HepG2 (cell line): ENCODE measurements around the gene GRAMD1B. TPM values are rescaled to one million over a fixed set of nuclear protein-coding genes. Genes with fewer than 3 reads are reported as not detected.

ENCODE experiments used
- CBX5 ChIP-seq: sonication (generic); formaldehyde crosslinking; IDR thresholded peaks from 2 replicates; pipeline ENCODE4 v1.4.0; 2020; ENCODE audit warnings: missing genetic modification reagents, borderline replicate concordance
- DNMT1 ChIP-seq: sonication (generic); formaldehyde crosslinking; IDR thresholded peaks from 2 replicates; pipeline ENCODE4 v1.5.1; 2020; ENCODE audit warnings: mild to moderate bottlenecking, missing genetic modification reagents
- FOXK1 ChIP-seq: sonication (generic); formaldehyde crosslinking; IDR thresholded peaks from 2 replicates; pipeline ENCODE4 v1.4.0; 2020; ENCODE audit warnings: low read depth, missing genetic modification reagents, borderline replicate concordance
- GABPB1 ChIP-seq: IDR thresholded peaks from 2 replicates; pipeline ENCODE4 v1.6.1; 2016; ENCODE audit warnings: mild to moderate bottlenecking, missing genetic modification reagents, moderate library complexity, missing compliant biosample characterization
- ISX ChIP-seq: sonication (generic); formaldehyde crosslinking; conservative IDR thresholded peaks from 2 replicates; pipeline ENCODE4 v1.5.0; 2020; ENCODE audit warnings: missing genetic modification reagents
- NFIB ChIP-seq: sonication (generic); formaldehyde crosslinking; IDR thresholded peaks from 2 replicates; pipeline ENCODE4 v1.9.0; 2021; ENCODE audit warnings: missing genetic modification reagents, mild to moderate bottlenecking, borderline replicate concordance
- NFYB ChIP-seq: sonication (generic); formaldehyde crosslinking; IDR thresholded peaks from 2 replicates; pipeline ENCODE4 v1.4.0; 2020; ENCODE audit warnings: missing genetic modification reagents
- PHF8 ChIP-seq: sonication (generic); formaldehyde crosslinking; IDR thresholded peaks from 2 replicates; pipeline ENCODE4 v1.5.0; 2020; ENCODE audit warnings: missing genetic modification reagents
- POLR2G ChIP-seq: fragments of 200-400 bp; formaldehyde crosslinking; IDR thresholded peaks from 2 replicates; pipeline ENCODE4 v1.6.1; 2018; ENCODE audit warnings: mild to moderate bottlenecking, low read depth, low read length, moderate library complexity
- RAD21 ChIP-seq: fragments of 450-650 bp; formaldehyde crosslinking; IDR thresholded peaks from 2 replicates; pipeline ENCODE4 v1.5.0; 2020; ENCODE audit warnings: mild to moderate bottlenecking
- REPIN1 ChIP-seq: sonication (generic); formaldehyde crosslinking; IDR thresholded peaks from 2 replicates; pipeline ENCODE4 v1.8.0; 2022; ENCODE audit warnings: missing genetic modification reagents, low read depth, mild to moderate bottlenecking, borderline replicate concordance
- RNF2 ChIP-seq: fragments of 450-650 bp; conservative IDR thresholded peaks from 2 replicates; pipeline ENCODE4 v1.6.1; 2016; ENCODE audit warnings: low read depth
- RXRB ChIP-seq: IDR thresholded peaks from 2 replicates; pipeline ENCODE4 v1.6.1; 2016; ENCODE audit warnings: borderline replicate concordance, missing genetic modification reagents, missing compliant biosample characterization
- SP140L ChIP-seq: sonication (generic); formaldehyde crosslinking; IDR thresholded peaks from 2 replicates; pipeline ENCODE4 v1.4.0; 2020; ENCODE audit warnings: missing genetic modification reagents, borderline replicate concordance
- STAG1 ChIP-seq: sonication (generic); formaldehyde crosslinking; IDR thresholded peaks from 2 replicates; pipeline ENCODE4 v1.4.0; 2020; ENCODE audit warnings: missing genetic modification reagents
- TCF7L2 ChIP-seq: IDR thresholded peaks from 2 replicates; pipeline ENCODE4 v1.6.1; 2011; ENCODE audit warnings: mild to moderate bottlenecking, low read depth, low read length, moderate library complexity
- XRCC5 ChIP-seq: fragments of 200-400 bp; formaldehyde crosslinking; optimal IDR thresholded peaks from 2 replicates; pipeline ENCODE3; 2017; ENCODE audit warnings: mild to moderate bottlenecking, low read length
- ZKSCAN8 ChIP-seq: IDR thresholded peaks from 2 replicates; pipeline ENCODE4 v1.6.1; 2016; ENCODE audit warnings: borderline replicate concordance, missing genetic modification reagents, missing compliant biosample characterization
- ZMYM2 ChIP-seq: sonication (generic); formaldehyde crosslinking; IDR thresholded peaks from 2 replicates; pipeline ENCODE4 v1.8.0; 2022; ENCODE audit warnings: mild to moderate bottlenecking, missing genetic modification reagents
- ZNF224 ChIP-seq: sonication (generic); formaldehyde crosslinking; IDR thresholded peaks from 2 replicates; pipeline ENCODE4 v1.5.0; 2020; ENCODE audit warnings: mild to moderate bottlenecking, missing genetic modification reagents
- ZNF556 ChIP-seq: sonication (generic); formaldehyde crosslinking; IDR thresholded peaks from 2 replicates; pipeline ENCODE4 v1.4.0; 2020; ENCODE audit warnings: mild to moderate bottlenecking, missing genetic modification reagents, borderline replicate concordance
- ZNF562 ChIP-seq: sonication (generic); formaldehyde crosslinking; IDR thresholded peaks from 2 replicates; pipeline ENCODE4 v1.8.0; 2022; ENCODE audit warnings: missing genetic modification reagents, borderline replicate concordance
- ZNF746 ChIP-seq: sonication (generic); formaldehyde crosslinking; IDR thresholded peaks from 2 replicates; pipeline ENCODE4 v1.8.0; 2022; ENCODE audit warnings: mild to moderate bottlenecking, missing genetic modification reagents
- polyA plus RNA-seq, 8 experiments: library from polyadenylated mRNA; depleted of rRNA in 3 of 8; stranded (reverse) in 7 of 8; unstranded in 1 of 8; fragments of >200 nt; fragmentation: Illumina TruSeq in 4 of 8; extraction: Trizol in 4 of 8; gene quantifications; 2 replicates each; pipeline versions ENCODE4 v1.2.1 to v1.2.3, GENCODE V29; 2011 to 2016; ENCODE audit warnings: low read depth in 4 of 8, missing spikeins in 1 of 8, mixed read lengths in 1 of 8; ENCODE audit not compliant: insufficient read depth in 1 of 8
- total RNA-seq, 5 experiments: library from RNA; depleted of rRNA; stranded (reverse); fragments of >200 nt; fragmentation: Illumina TruSeq; extraction: Trizol; gene quantifications; 2 replicates each; pipeline ENCODE4 v1.2.3, GENCODE V29; 2016; ENCODE audit warnings: low read depth in 1 of 5
- TF ChIP-seq, protein P1 (sequence below): sonication (generic); formaldehyde crosslinking; IDR thresholded peaks from 2 replicates; pipeline ENCODE4 v1.4.0; 2020; ENCODE audit warnings: mild to moderate bottlenecking, low read depth, missing genetic modification reagents
- TF ChIP-seq, protein P2 (sequence below): sonication (generic); formaldehyde crosslinking; IDR thresholded peaks from 2 replicates; pipeline ENCODE4 v1.5.1; 2020; ENCODE audit warnings: mild to moderate bottlenecking, missing genetic modification reagents, moderate library complexity
- TF ChIP-seq, protein P3 (sequence below): sonication (generic); formaldehyde crosslinking; IDR thresholded peaks from 2 replicates; pipeline ENCODE4 v1.5.0; 2020; ENCODE audit warnings: missing genetic modification reagents

GRAMD1B gene
- total and polyA plus RNA-seq, 2 of the 13 experiments (the other 11 are each of a cell fraction or from before 2014, with no cell fraction given), result 0.12 TPM; not detected in 1

DNA sequence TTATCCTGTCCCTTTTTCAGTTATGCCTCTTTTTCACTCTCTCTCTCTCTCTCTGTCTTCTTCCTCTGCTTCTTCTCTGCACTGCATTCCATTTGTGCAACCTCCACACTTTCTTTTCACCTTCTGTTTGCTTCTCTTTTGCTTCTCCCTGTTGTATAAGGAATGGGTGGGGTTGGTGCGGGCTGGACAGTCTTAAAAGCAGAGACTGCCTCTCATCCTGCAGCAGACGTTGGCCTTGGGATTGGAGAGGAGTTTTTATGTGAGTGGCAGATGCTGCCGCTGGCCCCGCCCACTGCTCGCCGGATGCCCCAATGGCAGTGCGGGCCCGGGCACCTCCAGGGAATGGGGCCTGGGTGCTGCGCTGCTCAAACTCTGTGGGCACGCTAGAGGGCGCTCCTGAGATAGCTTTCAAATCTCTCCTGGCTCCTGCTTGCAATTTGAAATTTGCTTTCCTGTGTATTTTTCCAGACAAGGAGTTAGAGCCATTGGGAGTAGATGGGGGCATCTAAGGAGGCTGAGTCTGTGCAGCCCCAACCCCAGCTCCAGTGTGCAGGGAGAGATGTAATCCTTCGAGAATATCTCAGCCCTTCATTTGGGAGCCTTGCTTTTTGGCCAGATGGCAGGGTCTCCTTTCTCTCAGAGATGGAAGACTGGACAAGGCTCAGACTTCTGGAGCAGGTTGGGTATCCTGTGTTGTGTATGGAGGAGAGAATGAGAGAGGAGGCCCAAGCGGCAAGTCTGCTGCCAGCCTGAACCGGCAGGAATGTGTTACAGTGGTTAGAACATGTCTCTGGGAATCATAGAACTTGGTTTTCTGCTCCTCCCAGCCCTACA, 81.2 kb downstream of the GRAMD1B start (continued):
- TF ChIP-seq, protein P1, sequence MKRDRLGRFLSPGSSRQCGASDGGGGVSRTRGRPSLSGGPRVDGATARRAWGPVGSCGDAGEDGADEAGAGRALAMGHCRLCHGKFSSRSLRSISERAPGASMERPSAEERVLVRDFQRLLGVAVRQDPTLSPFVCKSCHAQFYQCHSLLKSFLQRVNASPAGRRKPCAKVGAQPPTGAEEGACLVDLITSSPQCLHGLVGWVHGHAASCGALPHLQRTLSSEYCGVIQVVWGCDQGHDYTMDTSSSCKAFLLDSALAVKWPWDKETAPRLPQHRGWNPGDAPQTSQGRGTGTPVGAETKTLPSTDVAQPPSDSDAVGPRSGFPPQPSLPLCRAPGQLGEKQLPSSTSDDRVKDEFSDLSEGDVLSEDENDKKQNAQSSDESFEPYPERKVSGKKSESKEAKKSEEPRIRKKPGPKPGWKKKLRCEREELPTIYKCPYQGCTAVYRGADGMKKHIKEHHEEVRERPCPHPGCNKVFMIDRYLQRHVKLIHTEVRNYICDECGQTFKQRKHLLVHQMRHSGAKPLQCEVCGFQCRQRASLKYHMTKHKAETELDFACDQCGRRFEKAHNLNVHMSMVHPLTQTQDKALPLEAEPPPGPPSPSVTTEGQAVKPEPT (CRISPR knock-in tag), result no peak
- TF ChIP-seq ISX (CRISPR knock-in tag) (no peak), NFYB (peak; percentile 55), CBX5 (CRISPR knock-in tag) (no peak), ZNF562 (CRISPR knock-in tag) (no peak), NFIB (no peak), RXRB (CRISPR knock-in tag) (no peak), PHF8 (CRISPR knock-in tag) (no peak), ZMYM2 (no peak), DNMT1 (CRISPR knock-in tag) (no peak), POLR2G (no peak), REPIN1 (no peak), ZKSCAN8 (CRISPR knock-in tag) (no peak), TCF7L2 (no peak), RAD21 (CRISPR knock-in tag) (peak; percentile 32), GABPB1 (peak; percentile 29; the same call in 1 of the 2 replicates), FOXK1 (CRISPR knock-in tag) (no peak), XRCC5 (peak; percentile 49), RNF2 (no peak), STAG1 (CRISPR knock-in tag) (peak; percentile 57), ZNF746 (CRISPR knock-in tag) (no peak), SP140L (CRISPR knock-in tag) (no peak), ZNF224 (no peak), ZNF556 (no peak)
- TF ChIP-seq, protein P2, sequence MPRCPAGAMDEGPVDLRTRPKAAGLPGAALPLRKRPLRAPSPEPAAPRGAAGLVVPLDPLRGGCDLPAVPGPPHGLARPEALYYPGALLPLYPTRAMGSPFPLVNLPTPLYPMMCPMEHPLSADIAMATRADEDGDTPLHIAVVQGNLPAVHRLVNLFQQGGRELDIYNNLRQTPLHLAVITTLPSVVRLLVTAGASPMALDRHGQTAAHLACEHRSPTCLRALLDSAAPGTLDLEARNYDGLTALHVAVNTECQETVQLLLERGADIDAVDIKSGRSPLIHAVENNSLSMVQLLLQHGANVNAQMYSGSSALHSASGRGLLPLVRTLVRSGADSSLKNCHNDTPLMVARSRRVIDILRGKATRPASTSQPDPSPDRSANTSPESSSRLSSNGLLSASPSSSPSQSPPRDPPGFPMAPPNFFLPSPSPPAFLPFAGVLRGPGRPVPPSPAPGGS, result no peak
- TF ChIP-seq, protein P3, sequence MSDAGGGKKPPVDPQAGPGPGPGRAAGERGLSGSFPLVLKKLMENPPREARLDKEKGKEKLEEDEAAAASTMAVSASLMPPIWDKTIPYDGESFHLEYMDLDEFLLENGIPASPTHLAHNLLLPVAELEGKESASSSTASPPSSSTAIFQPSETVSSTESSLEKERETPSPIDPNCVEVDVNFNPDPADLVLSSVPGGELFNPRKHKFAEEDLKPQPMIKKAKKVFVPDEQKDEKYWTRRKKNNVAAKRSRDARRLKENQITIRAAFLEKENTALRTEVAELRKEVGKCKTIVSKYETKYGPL (CRISPR knock-in tag), result no peak
